AG09309 (cell line): ENCODE results near the gene ZMIZ1.

Source experiments
- DNase-seq: peaks from one replicate; pipeline ENCODE4 v3.0.0-alpha.2; 2010; ENCODE audit warnings: low read depth
- H3K4me3 ChIP-seq: 2 replicates; pipeline ENCODE4 v1.5.1; 2011; ENCODE audit warnings: mild to moderate bottlenecking, low read depth, low read length, moderate library complexity; ENCODE audit not compliant: control insufficient read depth
- CTCF ChIP-seq: IDR thresholded peaks from 2 replicates; pipeline ENCODE4 v1.5.1; 2011; ENCODE audit warnings: mild to moderate bottlenecking, low read depth, low read length, inconsistent platforms; ENCODE audit not compliant: insufficient read depth, control insufficient read depth; ENCODE audit errors: missing control alignments

ZMIZ1 gene

GRCh38 chr10:79088613-79089355 lies 20.0 kb downstream of the ZMIZ1 start:
- no peak for DNase-seq
- H3K4me3 ChIP-seq, result no peak overlapping the region
- TF ChIP-seq CTCF, result no peak

GRCh38 chr10:79089632-79090031 lies 20.9 kb downstream of the ZMIZ1 start:
- TF ChIP-seq CTCF, result no peak
- no peak for DNase-seq
- H3K4me3 ChIP-seq, result no peak overlapping the region

GRCh38 chr10:79090134-79090803 lies 21.5 kb downstream of the ZMIZ1 start:
- H3K4me3 ChIP-seq, result no peak overlapping the region
- no peak for DNase-seq
- TF ChIP-seq CTCF, result no peak

GRCh38 chr10:79092292-79092896 lies 23.6 kb downstream of the ZMIZ1 start:
- no peak for DNase-seq
- TF ChIP-seq CTCF, result no peak

GRCh38 chr10:79093658-79094411 lies 25.1 kb downstream of the ZMIZ1 start:
- no peak overlapping the region for H3K4me3 ChIP-seq
- no peak for TF ChIP-seq CTCF
- DNase-seq, result no peak

More at GRCh38 chr10:79092292-79092896, 23.6 kb downstream of the ZMIZ1 start:
- H3K4me3 ChIP-seq, result no peak overlapping the region

GRCh38 chr10:79094412-79095175 lies 25.8 kb downstream of the ZMIZ1 start:
- no peak for TF ChIP-seq CTCF
- no peak overlapping the region for H3K4me3 ChIP-seq
- no peak for DNase-seq
